Activated CD4-positive, alpha-beta T cell treated with anti-CD3 and anti-CD28 coated beads for 36 hours (primary cell): Measurements from ENCODE around the gene NAV2. TPM values are rescaled to one million over a fixed set of nuclear protein-coding genes. Genes with fewer than 3 reads are reported as not detected.

Source experiments
- ATAC-seq: fragments of 200-7000 bp; cut with Tn5 transposase; one replicate; pipeline ENCODE4 v1.10.0; 2021; ENCODE audit warnings: mild to moderate bottlenecking, moderate library complexity
- CTCF ChIA-PET: fragments of 350-600 bp; sonication (Branson Sonifier 250); formaldehyde crosslinking; loops from one replicate; lab custom pipeline; 2021; ENCODE audit warnings: antibody characterized with exemption; lab: Charles Lee
- POLR2A ChIA-PET: fragments of 350-600 bp; sonication (Branson Sonifier 250); formaldehyde crosslinking; loops from one replicate; lab custom pipeline; 2021; ENCODE audit warnings: antibody characterized with exemption, inconsistent platforms; lab: Charles Lee
- DNase-seq: peaks from one replicate; pipeline ENCODE4 v3.0.0-alpha.2; 2020
- H3K27ac Mint-ChIP-seq: one replicate; pipeline ENCODE4 v1.8.0; 2021; ENCODE audit warnings: mixed read lengths
- H3K27me3 Mint-ChIP-seq: one replicate; pipeline ENCODE4 v1.8.0; 2021; ENCODE audit warnings: mixed read lengths
- H3K36me3 Mint-ChIP-seq: one replicate; pipeline ENCODE4 v1.8.0; 2021; ENCODE audit warnings: low read depth, mixed read lengths
- H3K4me1 Mint-ChIP-seq: one replicate; pipeline ENCODE4 v1.8.0; 2021; ENCODE audit warnings: mixed read lengths
- H3K4me3 Mint-ChIP-seq: one replicate; pipeline ENCODE4 v1.8.0; 2021; ENCODE audit warnings: mild to moderate bottlenecking, moderate library complexity, mixed read lengths
- H3K9me3 Mint-ChIP-seq: one replicate; pipeline ENCODE4 v1.8.0; 2021; ENCODE audit warnings: low read depth, mixed read lengths
- intact Hi-C, 2 experiments: fragments of 100-400 bp; cut with DNase I in 1 of 2; cut with micrococcal nuclease in 1 of 2; formaldehyde crosslinking; loops; one replicate each; pipeline versions ENCODE4 v1.14.2 to v1.15.1; 2022 to 2024; cut with DNase I, micrococcal nuclease
- total RNA-seq, 2 experiments: library from RNA; stranded (reverse); gene quantifications; one replicate each; pipeline ENCODE4 v1.2.3, GENCODE V29; 2021

NAV2 gene
- total RNA-seq, 2 experiments from 2014 or later = 0.54 to 0.55 TPM

GRCh38 chr11:19912115-19912957, 199.7 kb downstream of the NAV2 start:
- peaks cover 5% of the 10 kb centered on the region for H3K27me3 Mint-ChIP-seq
- H3K9me3 Mint-ChIP-seq = no peaks in the 10 kb centered on the region
- DNase-seq (no peak), ATAC-seq (no peak)
- POLR2A ChIA-PET = no interaction called here
- intact Hi-C loops = no loop called here
- H3K36me3 Mint-ChIP-seq = no peaks in the 10 kb centered on the region
- no peak overlapping the region for H3K27ac Mint-ChIP-seq
- H3K4me3 Mint-ChIP-seq = no peak overlapping the region
- H3K4me1 Mint-ChIP-seq = no peaks in the 10 kb centered on the region
- CTCF ChIA-PET = no interaction called here

- Mint-ChIP-seq H3K27me3 (peaks cover 9% of the 10 kb centered on the region), H3K4me1 (no peaks in the 10 kb centered on the region), H3K4me3 (no peak overlapping the region), H3K27ac (no peak overlapping the region), H3K36me3 (no peaks in the 10 kb centered on the region), H3K9me3 (no peaks in the 10 kb centered on the region)
- intact Hi-C loops = no loop called here
- ATAC-seq = no peak
- no peak for DNase-seq
- CTCF ChIA-PET = interaction anchor here (0.8 kb wide), 1 partner anchor 218 kb away, joined by 3 read pairs; no protein-coding TSS in a partner anchor
- POLR2A ChIA-PET = no interaction called here
Observed at GRCh38 chr11:19912958-19913892, 200.6 kb downstream of the NAV2 start.

- no peaks in the 10 kb centered on the region for H3K9me3 Mint-ChIP-seq
- H3K4me3 Mint-ChIP-seq = no peak overlapping the region
- CTCF ChIA-PET = interaction anchor here (0.8 kb wide), 1 partner anchor 217 kb away, joined by 3 read pairs; no protein-coding TSS in a partner anchor
- intact Hi-C loops = no loop called here
- peaks cover 9% of the 10 kb centered on the region for H3K27me3 Mint-ChIP-seq
- H3K4me1 Mint-ChIP-seq = no peaks in the 10 kb centered on the region
- ATAC-seq (no peak), DNase-seq (no peak)
- no peak overlapping the region for H3K27ac Mint-ChIP-seq
- POLR2A ChIA-PET = no interaction called here
- H3K36me3 Mint-ChIP-seq = no peaks in the 10 kb centered on the region
Observed at GRCh38 chr11:19913893-19914249, 201.2 kb downstream of the NAV2 start.

DNA sequence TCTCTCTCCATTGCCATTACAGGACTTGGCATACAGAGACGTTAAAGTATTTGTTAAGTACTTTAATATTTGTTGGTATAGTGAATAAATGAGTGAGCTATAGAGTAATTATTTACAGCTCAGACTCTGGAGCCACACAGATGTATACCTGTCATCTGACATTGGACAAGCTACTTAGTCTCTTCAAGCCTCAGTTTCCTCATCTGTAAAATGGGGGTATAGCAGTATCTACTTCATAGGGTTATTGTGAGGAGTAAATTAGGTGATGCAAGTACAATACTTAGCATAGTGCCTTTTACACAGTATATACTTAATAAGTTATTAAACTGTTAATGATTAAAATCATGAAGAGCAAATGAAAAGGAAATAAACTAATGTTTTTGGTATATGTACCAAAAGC, 203.2 kb downstream of the NAV2 start:
- CTCF ChIA-PET = no interaction called here
- ATAC-seq = no peak

DNA sequence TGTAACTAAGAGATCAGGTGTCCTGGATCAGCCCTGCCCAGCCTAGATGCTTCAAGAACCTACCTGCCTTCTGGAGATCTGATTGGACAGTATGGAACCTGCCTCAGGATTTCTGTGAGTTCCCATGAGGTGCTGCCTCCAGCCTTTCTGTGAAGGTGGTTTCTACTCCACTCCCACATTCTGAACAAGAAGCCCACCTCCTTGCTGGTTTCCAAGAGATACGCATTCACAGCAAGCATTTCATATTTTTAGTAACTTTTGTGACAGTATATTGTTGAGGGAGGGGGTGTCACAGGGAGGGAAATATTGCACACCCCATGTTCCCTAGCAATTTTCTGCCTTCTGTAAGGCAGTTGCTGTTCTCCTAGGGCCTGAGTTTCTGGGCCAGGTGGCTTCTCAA, 204.4 kb downstream of the NAV2 start:
- Mint-ChIP-seq H3K36me3 (no peaks in the 10 kb centered on the region), H3K9me3 (no peaks in the 10 kb centered on the region), H3K27ac (no peak overlapping the region), H3K4me3 (no peak overlapping the region), H3K27me3 (peaks cover 11% of the 10 kb centered on the region), H3K4me1 (no peaks in the 10 kb centered on the region)
- ChIA-PET CTCF (interaction anchor here (1.3 kb wide), 1 partner anchor 11 kb away, joined by 4 read pairs; no protein-coding TSS in a partner anchor), POLR2A (no interaction called here)
- intact Hi-C loops = no loop called here
- no peak for ATAC-seq
- DNase-seq = no peak

More for the DNA sequence above, 203.2 kb downstream of the NAV2 start:
- Mint-ChIP-seq H3K27ac (no peak overlapping the region), H3K27me3 (peaks cover 11% of the 10 kb centered on the region), H3K4me1 (no peaks in the 10 kb centered on the region), H3K9me3 (no peaks in the 10 kb centered on the region), H3K4me3 (no peak overlapping the region), H3K36me3 (no peaks in the 10 kb centered on the region)
- POLR2A ChIA-PET = no interaction called here
- DNase-seq = no peak
- intact Hi-C loops = no loop called here

DNA sequence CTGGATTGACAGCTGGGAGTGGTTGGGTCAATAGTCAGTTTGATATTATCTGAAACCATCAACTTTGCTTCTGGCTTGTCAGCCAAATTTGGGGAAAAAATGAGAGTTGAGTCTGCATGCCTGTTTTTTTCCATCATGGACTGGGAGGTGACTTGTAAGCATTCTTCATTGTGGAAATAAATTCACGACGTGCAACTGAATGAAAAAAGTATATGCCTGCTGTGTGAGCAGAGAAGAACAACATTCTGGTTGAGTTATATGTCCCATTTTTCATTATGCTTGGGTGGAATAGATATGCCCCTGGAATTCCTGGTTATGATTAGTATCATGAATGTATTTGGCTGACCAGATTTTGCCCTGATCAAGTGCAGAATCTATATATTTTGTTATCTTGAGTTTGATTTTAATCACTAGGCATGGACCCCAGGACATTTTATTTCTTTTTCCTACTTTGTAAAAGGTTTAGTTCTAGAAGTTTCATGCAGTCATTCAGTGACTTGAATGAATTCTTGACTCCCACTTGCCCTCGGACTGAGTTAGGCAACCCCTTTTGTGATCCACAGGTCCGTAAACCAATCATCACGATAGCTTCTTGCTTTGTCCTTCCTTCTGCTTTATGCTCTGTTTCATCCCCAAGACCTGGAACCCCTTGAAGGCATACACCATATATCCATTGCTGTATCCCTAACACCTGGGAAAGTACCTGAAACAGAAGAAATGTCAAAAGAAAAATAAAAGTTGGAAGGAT, 205.8 kb downstream of the NAV2 start:
- H3K4me1 Mint-ChIP-seq = no peaks in the 10 kb centered on the region
- H3K27me3 Mint-ChIP-seq = peaks cover 12% of the 10 kb centered on the region
- no peak for ATAC-seq
- H3K9me3 Mint-ChIP-seq = no peaks in the 10 kb centered on the region
- no peaks in the 10 kb centered on the region for H3K36me3 Mint-ChIP-seq
- H3K27ac Mint-ChIP-seq = no peak overlapping the region
- no peak for DNase-seq
- ChIA-PET POLR2A (no interaction called here), CTCF (interaction anchor here (1.3 kb wide), 1 partner anchor 10 kb away, joined by 4 read pairs; no protein-coding TSS in a partner anchor)
- intact Hi-C loops = no loop called here
- H3K4me3 Mint-ChIP-seq = no peak overlapping the region

DNA sequence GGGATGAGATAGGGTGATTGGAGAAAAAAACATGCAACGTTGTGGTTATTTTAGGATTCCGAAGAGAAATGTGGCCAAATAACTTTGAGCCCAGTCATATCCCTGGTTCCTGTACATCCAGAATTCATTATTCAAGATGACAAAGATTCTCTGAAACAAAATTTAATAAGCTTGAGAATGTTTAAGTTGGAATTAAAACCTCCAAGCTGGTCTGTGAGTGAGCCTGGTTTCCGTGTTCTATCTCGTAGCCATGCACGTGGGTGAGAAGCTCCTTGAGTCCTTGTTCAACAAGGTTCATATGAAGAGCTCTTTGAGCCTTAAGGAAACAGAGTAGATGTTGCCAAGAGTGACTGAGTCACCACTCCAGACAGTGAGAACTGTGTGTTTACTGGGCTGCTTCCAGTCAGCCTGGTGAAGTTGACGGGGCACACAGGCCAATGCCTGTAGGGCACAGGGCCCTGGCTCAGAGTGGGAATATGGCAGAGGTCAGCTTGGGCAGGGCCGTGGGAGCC, 206.5 kb downstream of the NAV2 start:
- ChIA-PET CTCF (interaction anchor here (1.9 kb wide), 1 partner anchor 12 kb away, joined by 5 read pairs; no protein-coding TSS in a partner anchor), POLR2A (no interaction called here)
- intact Hi-C loops = no loop called here
- no peak for DNase-seq
- Mint-ChIP-seq H3K4me3 (no peak overlapping the region), H3K9me3 (no peaks in the 10 kb centered on the region), H3K27ac (no peak overlapping the region), H3K36me3 (no peaks in the 10 kb centered on the region), H3K4me1 (no peaks in the 10 kb centered on the region), H3K27me3 (peaks cover 12% of the 10 kb centered on the region)
- no peak for ATAC-seq

DNA sequence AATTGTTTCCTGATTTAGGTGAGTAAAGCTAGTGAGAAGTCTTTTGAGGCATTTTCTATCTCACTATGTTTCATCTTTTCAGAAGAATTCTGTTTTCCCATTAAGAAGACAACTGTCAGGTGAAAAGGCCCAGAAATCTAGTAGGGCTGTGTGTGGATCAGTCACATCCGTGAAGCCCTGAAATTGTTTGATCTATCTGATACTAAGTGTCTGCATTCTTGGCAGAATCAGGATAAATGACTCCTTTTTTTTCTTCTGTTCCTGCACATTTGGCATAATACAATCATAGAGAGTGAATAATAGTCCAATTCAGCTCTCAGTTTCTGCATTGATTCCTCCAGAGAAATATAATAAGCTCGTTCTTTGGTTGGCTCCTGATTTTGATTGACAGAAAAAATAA, 208.3 kb downstream of the NAV2 start:
- POLR2A ChIA-PET = no interaction called here
- DNase-seq = no peak
- Mint-ChIP-seq H3K4me3 (no peak overlapping the region), H3K9me3 (no peaks in the 10 kb centered on the region), H3K36me3 (no peaks in the 10 kb centered on the region), H3K27me3 (peaks cover 11% of the 10 kb centered on the region), H3K4me1 (no peaks in the 10 kb centered on the region), H3K27ac (no peak overlapping the region)
- intact Hi-C loops = no loop called here
- no peak for ATAC-seq
- CTCF ChIA-PET = interaction anchor here (0.6 to 1.9 kb wide), 2 partner anchors 14 to 193 kb away, joined by 4 to 5 read pairs; no protein-coding TSS in a partner anchor

DNA sequence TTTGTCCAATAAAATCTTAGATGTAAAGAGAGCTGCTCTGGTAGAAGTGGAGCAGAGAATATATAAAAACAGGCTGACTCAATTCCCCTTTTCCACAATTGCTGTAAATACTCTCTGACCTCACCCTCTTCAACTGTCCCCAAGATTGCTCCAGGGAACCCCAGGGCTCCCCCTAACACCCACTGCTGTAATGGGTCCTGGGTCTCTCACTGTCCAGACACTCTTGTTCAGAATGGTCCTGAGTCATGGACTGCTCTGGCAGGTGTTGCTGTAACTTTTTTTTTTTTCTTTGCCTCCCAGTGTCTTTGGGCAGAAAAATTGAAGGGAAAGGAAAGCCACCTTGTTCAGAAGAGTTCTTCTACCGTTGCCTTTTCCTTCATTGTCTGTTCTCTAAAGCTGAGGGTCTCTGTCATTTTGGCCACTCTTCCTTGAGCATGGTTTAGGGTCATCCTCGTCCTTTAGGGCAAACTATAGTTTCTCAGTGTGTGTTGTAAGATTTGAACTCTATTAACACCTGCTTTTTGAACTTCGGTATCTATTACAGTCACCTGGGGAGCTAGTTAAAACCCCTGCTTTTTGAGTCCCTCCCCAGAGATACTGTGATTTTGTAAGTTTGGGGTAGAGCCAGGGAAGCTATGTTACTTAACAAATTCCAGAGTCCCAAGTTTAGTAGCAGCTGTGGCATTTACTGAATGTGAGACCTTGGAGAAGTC, 209.5 kb downstream of the NAV2 start:
- Mint-ChIP-seq H3K36me3 (no peaks in the 10 kb centered on the region), H3K27ac (no peak overlapping the region), H3K4me3 (no peak overlapping the region), H3K9me3 (no peaks in the 10 kb centered on the region), H3K27me3 (peaks cover 13% of the 10 kb centered on the region), H3K4me1 (no peaks in the 10 kb centered on the region)
- CTCF ChIA-PET = interaction anchor here (0.6 kb wide), 1 partner anchor 33 kb away, joined by 3 read pairs; no protein-coding TSS in a partner anchor
- intact Hi-C loops = no loop called here
- DNase-seq (no peak), ATAC-seq (no peak)
- POLR2A ChIA-PET = no interaction called here

GRCh38 chr11:19922689-19923035, 210.0 kb downstream of the NAV2 start:
- H3K9me3 Mint-ChIP-seq = no peaks in the 10 kb centered on the region
- CTCF ChIA-PET = no interaction called here

More at GRCh38 chr11:19922689-19923035, 210.0 kb downstream of the NAV2 start:
- Mint-ChIP-seq H3K4me3 (no peak overlapping the region), H3K27me3 (peaks cover 11% of the 10 kb centered on the region), H3K27ac (no peak overlapping the region), H3K36me3 (no peaks in the 10 kb centered on the region), H3K4me1 (no peaks in the 10 kb centered on the region)
- POLR2A ChIA-PET = no interaction called here
- ATAC-seq (no peak), DNase-seq (no peak)
- intact Hi-C loops = no loop called here
